SH-SY5Y (cell line): ENCODE results near the gene TCEA3.

Experiments
- GATA2 ChIP-seq: IDR thresholded peaks from 2 replicates; pipeline ENCODE4 v1.6.1; 2011; ENCODE audit warnings: mild to moderate bottlenecking, low read depth, low read length
- GATA3 ChIP-seq: IDR thresholded peaks from 2 replicates; pipeline ENCODE4 v1.6.1; 2011; ENCODE audit warnings: low read depth, mild to moderate bottlenecking, low read length, moderate library complexity

GRCh38 chr1:23345920-23346319 is 78.6 kb downstream of the TCEA3 start:
- TF ChIP-seq GATA2 (no peak), GATA3 (no peak)
